GM12874 (cell line): ENCODE measurements around the gene BTG4.

Source experiments
- TF ChIP-seq, protein P1 (sequence below): IDR thresholded peaks from 2 replicates; pipeline ENCODE4 v1.5.1; 2011; ENCODE audit warnings: low read depth, mild to moderate bottlenecking, control low read depth, low read length, moderate library complexity; ENCODE audit not compliant: insufficient read depth

BTG4 gene

DNA sequence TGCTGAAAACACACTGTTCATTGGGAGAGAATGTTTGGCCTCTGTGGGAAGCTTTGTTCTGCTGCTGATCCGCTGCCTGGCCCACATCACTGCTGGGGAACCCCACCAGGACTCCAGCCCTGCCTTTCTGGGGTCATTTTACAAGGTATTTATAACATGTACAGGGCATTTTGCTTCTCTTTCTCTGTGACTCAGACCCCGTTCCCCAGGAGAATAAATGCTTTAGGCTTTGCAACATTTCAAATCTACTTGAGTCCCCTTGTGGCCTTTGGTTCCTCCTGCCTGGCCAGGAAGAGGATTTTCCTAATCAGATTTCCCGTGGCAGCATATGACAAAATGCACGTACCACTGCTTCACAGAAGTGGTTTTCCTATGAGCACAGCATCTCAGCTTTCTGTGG is 43.0 kb downstream of the BTG4 start:
- TF ChIP-seq, protein P1, sequence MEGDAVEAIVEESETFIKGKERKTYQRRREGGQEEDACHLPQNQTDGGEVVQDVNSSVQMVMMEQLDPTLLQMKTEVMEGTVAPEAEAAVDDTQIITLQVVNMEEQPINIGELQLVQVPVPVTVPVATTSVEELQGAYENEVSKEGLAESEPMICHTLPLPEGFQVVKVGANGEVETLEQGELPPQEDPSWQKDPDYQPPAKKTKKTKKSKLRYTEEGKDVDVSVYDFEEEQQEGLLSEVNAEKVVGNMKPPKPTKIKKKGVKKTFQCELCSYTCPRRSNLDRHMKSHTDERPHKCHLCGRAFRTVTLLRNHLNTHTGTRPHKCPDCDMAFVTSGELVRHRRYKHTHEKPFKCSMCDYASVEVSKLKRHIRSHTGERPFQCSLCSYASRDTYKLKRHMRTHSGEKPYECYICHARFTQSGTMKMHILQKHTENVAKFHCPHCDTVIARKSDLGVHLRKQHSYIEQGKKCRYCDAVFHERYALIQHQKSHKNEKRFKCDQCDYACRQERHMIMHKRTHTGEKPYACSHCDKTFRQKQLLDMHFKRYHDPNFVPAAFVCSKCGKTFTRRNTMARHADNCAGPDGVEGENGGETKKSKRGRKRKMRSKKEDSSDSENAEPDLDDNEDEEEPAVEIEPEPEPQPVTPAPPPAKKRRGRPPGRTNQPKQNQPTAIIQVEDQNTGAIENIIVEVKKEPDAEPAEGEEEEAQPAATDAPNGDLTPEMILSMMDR = no peak

DNA sequence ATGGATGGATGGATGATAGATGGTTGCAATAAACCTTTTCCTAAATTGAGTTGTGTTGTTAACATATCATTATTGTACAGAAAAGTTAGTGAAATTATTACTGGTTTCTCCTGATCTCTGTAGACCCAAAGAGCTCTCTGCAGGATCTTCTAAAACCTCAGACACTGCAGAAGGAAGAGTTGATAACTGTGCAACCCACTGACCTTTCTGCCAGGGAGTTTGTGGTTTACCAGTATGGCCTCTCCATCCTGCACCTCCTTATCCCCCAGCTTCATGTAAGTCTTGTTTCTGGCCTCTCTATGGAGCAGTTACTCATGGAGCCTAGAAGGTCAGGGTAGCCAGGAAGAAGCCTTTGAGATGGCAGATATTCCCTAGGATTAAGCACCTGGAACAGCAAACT is 45.6 kb downstream of the BTG4 start:
- TF ChIP-seq, protein P1 = no peak

DNA sequence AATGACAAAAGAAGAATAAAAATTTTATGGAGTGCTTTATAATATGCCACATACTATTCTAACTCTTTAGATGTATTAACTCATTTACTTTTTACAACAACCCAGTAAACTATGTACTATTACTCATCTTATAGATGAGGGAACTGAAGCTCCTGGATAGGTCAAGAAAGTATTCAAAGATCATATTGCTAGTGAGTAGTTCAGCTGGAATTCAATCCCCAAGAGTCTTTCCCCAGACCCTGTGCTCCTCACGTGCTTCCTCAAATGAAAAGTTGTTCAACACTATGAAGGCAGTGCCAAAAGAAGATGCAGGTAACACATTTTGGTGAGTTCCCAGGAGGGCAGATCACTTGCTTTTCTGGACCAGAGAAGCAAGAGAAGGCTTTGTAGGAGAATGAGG is 46.8 kb downstream of the BTG4 start:
- TF ChIP-seq, protein P1 = no peak

DNA sequence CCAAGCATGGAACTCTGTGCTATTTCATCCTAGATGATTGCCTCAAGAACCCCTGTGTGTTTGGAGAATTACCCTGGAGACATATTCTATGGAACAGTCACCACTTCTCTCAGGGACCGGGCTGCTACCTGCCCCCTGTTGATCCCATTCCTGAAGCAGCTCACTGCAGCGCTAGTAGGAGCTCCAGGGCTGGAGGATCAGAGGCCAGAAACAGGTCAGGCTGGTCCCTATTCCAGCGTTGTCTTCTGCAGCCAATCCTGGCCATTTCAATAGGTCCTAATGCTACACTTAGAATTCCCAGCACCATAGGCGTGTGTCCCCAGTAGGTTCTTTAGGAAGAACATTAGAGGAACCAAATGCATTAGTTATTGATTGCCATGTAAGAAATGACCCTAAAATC is 48.9 kb downstream of the BTG4 start:
- TF ChIP-seq, protein P1 = no peak

DNA sequence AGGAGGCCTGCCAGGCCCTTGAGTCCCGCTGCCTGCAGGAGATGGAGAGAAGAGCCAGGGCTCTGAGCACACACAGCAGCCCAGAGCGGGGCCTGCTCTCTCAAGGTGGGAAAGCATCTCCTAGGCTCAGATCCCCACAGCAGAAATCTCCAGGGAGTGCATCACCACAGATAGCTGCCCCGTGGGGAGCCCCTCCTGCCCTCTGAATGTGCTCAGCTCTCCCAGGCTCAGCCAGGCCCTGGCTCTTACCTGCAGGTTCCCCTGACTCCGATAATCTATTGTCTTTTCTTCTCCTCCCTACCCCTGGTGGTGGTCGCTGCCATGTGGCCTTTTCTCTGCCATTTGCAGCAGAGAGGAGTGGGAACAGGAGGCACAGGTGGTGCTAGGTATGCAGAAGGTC is 49.9 kb downstream of the BTG4 start:
- TF ChIP-seq, protein P1 = no peak

DNA sequence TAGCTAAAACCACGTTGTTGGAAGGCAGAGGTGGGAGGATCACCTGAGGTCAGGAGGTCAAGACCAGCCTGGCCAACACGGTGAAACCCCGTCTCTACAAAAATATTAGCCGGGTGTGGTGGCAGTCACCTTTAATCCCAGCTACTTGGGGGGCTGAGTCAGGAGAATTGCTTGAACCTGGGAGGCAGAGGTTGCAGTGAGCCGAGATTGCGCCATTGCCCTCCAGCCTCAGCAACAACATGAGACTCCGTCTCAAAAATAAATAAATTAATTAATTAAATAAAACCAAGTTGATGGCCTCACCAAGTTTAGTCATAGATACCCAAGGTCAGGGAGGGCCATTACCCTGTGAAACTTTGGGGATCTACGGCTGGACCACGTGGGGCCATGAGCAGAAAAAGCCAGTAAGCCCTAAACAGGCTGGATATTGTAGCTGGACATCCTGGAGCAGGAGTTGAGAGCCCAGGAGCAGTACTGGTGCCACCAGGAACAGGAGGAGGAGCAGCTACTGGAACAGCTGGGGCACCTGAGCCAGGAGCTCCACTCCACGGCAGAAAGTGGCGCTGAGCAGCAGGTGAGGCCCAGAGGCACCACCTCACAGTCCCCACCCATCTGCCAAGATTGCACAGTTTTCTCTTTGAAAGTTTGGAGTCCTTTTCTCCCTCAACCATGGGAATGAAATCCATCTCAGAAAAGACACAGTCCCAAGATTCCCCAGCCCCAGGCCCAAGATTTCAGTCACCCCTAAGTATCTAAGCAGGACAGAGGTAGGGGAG is 50.5 kb downstream of the BTG4 start:
- TF ChIP-seq, protein P1 = no peak

DNA sequence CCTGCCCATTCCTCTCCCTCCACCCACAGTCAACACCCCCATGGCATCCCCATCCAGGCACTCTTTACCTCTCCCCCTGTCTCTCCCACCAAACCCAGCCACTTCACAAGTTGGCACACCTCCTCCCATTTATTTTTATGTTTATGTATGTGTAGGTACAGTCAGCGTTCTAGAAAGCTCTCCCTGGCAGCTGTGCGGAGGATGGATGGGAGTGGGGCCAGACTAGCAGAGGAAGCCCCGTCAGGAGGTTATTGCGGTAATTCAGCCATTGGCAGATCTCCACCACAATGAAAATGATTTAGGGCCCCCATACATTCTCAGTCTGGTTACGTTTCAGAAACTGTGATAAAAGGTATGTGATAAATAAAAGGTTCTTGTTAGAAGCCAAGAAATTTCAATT is 51.3 kb downstream of the BTG4 start:
- TF ChIP-seq, protein P1 = no peak
